Transverse colon (tissue), 4 donors: ENCODE data around the gene FXYD5.

Experiments
- CTCF ChIP-seq, 5 experiments: fragments of 200-600 bp in 3 of 5; fragments of 450-650 bp in 2 of 5; sonication (generic) in 3 of 5; IDR thresholded peaks; 1 replicate in 2 of 5; 2 replicates in 3 of 5; pipeline ENCODE4 v1.5.1; 2016 to 2017; ENCODE audit warnings: antibody characterized with exemption in 5 of 5, inconsistent platforms in 3 of 5, mild to moderate bottlenecking in 2 of 5, moderate library complexity in 1 of 5
- POLR2A ChIP-seq: fragments of 450-650 bp; IDR thresholded peaks from one replicate; pipeline ENCODE4 v1.6.1; 2016; ENCODE audit warnings: antibody characterized with exemption, mild to moderate bottlenecking, moderate library complexity
- POLR2AphosphoS5 ChIP-seq, 3 donors: sonication (generic); formaldehyde crosslinking; IDR thresholded peaks; one replicate each; pipeline ENCODE4 v1.6.1; 2016; ENCODE audit warnings: antibody characterized with exemption in 3 of 3

GRCh38 chr19:35204799-35205732, 50.5 kb downstream of the FXYD5 start:
- TF ChIP-seq POLR2AphosphoS5 (IDR thresholded peaks at IDR 0.05): no peak
- TF ChIP-seq CTCF (IDR thresholded peaks at IDR 0.05): no peak
- no peak for TF ChIP-seq POLR2A
